NCI-H1436 (cell line): ENCODE data around the gene KRTAP1-1.
"Not testable (repeated sequence)": the region's sequence is repeated elsewhere in the genome, so short reads cannot be mapped to it uniquely, and the experiment has no call there.

Experiments
- DNase-seq: peaks from one replicate; lab custom pipeline; 2025; lab: John Stamatoyannopoulos, UW

KRTAP1-1 gene, protein sequence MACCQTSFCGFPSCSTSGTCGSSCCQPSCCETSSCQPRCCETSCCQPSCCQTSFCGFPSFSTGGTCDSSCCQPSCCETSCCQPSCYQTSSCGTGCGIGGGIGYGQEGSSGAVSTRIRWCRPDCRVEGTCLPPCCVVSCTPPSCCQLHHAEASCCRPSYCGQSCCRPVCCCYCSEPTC

DNA sequence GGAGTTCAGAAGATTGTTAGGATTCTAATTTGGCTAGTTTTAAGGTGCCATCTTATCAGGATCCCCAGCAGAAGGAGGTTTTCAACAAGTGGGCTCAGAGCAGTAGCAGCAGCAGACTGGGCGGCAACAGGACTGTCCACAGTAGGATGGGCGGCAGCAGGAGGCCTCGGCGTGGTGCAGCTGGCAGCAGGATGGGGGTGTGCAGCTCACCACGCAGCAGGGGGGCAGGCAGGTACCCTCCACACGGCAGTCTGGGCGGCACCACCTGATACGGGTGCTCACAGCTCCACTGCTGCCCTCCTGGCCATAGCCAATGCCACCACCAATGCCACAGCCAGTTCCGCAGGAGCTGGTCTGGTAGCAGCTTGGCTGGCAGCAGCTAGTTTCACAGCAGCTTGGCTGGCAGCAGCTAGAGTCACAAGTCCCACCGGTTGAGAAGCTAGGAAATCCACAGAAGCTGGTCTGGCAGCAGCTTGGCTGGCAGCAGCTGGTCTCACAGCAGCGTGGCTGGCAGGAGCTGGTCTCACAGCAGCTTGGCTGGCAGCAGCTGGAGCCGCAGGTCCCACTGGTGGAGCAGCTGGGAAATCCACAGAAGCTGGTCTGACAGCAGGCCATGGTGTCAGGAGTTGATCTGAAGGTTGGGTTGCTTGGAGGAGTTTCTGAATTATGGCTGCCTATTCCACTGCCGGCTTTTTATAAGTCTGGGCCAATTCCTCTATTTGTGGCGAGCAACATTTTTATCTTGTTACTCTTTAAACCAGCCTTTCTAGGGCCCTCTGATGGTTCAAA, at the start of gene KRTAP1-1:
Gene KRTAP1-1, minus strand, starts transcription at position 668 of the 789 bp plus-strand sequence. Its CDS starts 53 bp downstream, at position 615.
- not testable (repeated sequence) for DNase-seq

DNA sequence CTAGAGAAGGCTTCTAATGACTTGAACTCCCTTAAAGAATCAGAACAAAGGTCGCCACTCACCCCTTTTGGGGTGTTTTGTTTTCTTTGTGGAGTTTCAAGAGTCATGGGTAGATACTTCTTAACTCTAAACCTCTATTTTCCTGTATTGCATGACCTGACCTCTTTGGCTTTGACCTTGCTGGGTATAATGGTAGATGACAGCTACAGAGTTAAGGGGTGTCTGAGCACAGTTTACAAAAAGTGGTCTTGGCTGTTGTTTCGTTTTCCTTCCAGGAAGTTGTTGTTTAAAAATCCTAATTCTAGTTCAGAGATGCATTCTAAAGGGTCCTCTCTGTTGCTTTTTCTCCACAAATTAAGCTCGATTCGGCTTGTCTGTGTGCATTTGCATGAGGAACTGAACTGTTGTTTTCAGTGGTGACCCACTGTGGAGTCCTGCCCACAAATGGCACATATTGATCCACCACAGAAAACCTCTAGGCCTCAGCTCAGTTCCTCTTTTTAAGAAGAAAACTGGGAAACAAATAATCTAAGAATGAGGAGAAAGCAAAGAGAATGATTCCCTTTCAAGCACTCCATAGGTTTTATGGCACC, 47.6 kb upstream of the KRTAP1-1 start:
- not testable (repeated sequence) for DNase-seq

DNA sequence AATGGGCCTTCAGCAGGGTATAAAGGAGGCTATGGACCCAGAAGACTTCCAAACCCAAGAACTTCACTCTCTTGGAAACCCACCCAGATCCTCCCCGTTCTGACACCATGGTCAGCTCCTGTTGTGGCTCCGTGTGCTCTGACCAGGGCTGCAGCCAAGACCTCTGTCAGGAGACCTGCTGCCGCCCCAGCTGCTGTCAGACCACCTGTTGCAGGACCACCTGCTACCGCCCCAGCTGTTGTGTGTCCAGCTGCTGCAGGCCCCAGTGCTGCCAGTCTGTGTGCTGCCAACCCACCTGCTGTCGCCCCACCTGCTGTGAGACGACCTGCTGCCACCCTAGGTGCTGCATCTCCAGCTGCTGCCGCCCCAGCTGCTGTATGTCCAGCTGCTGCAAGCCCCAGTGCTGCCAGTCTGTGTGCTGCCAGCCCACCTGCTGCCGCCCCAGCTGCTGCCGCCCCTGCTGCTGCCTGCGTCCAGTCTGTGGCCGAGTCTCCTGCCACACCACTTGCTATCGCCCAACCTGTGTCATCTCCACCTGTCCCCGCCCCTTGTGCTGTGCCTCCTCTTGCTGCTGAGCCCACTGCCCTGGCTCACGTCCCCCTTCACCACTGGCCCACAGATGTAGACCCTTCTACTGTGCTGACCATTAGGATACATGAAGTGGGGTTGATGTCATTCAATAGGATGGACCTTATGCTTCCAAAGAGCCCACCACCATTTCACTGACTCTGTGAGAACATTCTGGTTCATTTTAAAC, 43.0 kb upstream of the KRTAP1-1 start, which contains the start of gene KRTAP4-7:
Gene KRTAP4-7, plus strand, starts transcription at position 51 of the 757 bp plus-strand sequence. Its CDS starts 57 bp downstream, at position 108.
- DNase-seq, result not testable (repeated sequence)

DNA sequence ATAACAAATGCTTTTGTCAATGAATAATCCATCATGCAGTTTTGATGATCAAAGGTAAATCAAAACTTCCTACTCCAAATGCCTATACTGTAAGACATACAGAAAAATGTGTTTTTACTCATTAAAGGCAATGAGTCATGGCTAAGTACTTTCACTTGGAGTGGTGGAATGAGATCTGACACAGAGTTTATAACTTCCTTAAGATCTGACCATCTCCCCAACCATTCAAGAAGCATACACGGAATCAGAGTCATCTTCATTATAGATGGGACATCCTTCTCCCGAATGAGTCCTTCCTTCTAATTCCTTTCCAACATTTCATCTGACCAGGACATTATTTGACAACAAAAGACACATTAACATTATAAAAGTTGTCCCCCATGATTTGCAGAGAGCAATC, 42.2 kb upstream of the KRTAP1-1 start:
- not testable (repeated sequence) for DNase-seq

DNA sequence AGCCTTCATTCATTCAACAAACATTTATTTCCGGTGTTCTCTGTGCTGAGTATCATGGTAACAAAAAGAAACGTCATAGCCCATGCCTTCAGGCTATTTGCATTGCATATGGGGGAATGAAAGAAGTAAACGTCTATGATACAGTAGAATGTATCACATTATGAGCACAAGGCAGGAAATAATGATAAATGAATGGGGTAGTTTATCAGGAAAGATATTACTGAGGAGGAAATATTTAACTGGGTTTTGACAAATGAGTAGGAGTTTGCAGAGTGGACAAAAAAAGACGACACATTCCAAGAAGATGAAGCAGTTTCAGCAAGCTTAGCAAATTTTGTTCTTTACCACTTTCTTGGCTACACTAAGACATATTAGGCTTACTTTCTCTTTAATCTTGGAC, 41.4 kb upstream of the KRTAP1-1 start:
- no peak for DNase-seq

DNA sequence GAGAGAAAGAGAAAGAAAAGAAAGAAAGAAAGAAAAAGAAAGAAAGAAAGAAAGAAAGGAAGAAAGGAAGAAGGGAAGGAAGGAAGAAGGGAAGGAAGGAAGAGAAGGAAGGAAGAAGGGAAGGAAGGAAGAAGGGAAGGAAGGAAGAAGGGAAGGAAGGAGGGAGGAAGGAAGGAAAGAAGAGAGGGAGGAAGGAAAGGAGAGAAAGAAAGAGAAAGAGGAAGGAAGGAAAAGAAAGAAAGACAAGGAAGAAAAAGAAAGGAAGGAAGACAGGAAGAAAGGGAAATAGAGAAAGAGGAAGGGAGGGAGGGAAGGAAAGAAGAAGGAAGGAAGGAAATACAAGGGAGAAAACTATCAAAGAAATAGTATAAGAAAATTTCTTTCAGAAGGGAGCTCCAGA, 35.5 kb upstream of the KRTAP1-1 start:
- DNase-seq, result no peak

DNA sequence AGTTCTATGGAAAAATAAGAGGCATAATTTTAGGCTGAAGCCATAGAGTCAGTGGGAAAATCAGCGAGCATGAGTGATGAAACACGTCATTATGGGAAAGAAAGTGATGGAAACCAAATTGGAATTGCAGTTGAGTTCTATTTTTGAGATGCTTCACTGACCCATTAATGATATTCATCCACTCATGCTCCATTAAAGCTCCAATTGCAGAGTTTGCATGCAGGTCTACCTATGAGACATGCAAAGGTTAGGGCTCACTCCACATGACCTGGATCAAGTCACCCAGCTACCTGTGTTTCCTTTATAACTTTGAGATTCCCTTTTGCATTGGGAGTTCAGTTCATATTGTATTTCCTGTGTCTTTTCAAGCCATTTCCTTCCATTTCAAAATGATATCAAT, 32.4 kb upstream of the KRTAP1-1 start:
- no peak for DNase-seq

DNA sequence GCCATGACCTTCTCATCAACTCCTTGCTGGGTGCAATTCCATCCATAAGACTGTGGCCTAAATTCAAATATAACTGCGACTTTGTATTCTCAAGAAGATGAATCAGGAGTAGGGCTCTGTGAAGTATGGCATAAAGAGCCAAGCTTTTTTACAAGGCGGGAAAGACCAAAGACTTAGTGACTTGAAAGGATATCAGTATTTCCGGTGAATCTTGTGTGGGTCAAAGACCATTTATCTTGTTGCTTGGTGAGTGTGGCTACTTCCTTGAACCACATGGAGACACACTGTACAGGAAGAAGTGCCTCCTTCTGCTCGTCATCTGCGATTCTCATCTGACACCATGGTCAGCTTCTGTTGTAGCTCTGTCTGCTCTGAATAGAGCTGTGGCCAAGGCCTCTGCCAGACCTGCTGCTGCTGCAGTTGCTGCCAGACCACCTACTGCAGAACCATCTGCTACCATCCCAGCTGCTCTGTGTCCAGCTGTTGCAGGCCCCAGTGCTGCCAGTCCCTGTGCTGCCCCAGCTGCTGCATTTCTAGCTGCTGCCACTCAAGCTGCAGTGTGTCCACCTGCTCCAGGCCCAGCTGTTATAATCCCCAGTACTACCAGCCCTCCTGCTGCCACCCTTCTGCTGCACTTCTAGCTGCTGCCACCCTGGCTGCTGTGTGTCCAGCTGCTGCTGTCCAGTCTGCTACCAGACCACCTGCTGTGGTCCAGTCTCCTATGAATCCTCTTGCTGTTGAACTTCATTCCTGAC, 30.5 kb upstream of the KRTAP1-1 start:
- no peak for DNase-seq

DNA sequence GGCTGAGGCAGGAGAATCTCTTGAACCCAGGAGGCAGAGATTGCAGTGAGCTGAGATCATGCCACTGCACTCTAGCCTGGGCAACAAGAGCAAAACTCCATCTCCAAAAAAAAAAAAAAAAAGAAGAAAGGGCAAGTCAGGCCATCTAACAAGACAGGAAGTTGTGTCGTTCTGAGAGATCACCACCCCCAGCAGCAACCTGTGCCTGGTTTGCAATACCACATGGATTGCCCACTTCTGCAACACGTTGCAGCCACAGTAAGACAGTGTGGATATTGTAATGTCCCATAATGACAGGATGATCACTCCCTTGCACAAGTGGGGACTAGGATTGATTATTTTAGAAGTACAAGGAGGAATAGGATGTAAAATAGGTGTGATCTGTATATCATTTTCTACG, 27.8 kb upstream of the KRTAP1-1 start:
- no peak for DNase-seq

DNA sequence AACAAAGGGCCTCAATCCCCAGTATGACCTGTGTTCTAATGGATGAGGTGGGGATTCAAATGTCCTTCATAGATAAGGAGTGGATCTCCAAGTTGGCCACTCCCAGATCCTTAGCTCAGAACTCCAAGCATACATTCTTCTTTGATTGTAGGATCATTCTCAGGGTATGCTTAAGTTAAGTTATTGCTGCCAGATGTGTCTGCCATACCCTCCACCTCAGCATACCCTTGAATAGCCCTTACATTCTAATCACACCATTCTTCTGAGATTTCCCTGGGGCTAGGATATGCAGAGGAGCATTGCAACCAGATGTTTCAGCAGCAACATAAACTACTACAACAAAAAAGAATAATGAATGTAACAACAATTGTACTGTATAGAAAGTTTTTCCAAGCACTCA, 26.0 kb upstream of the KRTAP1-1 start:
- DNase-seq, result no peak

DNA sequence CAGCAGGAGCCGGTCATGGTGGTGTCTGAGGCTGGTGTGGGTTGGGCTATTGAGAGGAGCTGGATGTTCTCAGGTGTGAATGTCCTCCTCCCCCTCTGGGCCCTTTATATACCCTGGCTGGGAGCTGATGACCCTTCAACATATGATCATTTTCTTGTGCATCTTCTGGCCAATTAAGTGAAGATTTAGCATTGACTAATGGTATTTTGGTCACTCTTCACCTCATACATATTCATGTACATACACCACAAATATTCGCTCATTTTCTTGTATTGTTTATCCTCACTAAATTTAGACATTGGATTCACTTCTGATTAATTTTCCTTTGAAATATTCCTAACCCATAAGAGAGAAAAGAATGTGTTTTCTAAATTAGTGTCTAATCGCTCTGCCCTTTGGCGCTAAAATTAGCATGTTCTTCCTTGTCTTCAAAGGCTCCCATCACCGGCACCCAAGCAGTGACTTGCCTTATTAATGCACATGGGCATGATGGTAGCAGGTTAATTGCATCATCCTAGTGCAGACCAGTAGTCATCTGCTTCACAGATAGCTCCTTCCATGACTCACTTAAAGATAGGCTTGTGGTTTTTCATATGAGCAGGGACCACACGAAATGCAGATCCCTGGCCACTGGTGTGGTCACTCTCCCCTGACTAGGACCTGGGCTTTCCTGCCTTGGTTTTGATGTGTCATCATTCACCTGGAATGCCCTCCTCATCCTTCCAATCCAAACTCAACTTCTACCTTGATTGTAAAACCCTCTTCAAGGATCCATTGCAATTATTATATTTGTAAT, 24.8 kb upstream of the KRTAP1-1 start, which contains the start of gene KRTAP2-4:
Gene KRTAP2-4, minus strand, starts transcription at position 51 of the 796 bp plus-strand sequence. Its CDS starts 34 bp downstream, at position 17.
- DNase-seq, result no peak

DNA sequence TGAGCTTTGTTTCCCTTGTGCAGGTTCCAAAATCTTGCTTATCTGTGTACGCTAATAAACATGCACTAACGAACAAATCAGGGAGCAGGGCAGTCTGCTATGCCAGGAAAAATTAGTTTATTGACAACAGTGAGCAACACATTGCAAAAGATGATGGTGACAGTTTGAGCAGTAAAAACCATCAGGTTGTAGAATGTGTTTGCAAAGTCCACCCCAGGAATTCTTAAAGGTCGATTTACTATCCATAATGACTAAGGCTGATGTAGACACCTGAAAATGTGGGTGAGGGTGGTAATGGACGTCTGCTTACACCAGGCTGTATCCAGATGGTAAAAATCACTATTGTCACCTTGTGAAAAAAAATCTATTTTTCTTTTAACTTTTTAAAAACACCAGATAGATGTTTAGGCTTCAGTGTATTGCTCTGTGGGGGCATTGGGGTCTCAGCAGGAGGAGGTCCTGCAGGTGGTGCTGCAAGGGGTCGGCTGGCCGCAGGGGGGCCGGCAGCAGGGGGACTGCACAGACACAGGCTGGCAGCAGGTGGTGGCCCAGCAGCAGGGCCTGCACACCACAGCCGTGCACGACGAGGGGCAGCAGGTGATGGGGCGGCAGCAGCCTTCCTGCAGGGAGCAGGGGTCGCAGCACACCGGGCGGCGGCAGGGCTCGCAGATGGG, 23.9 kb upstream of the KRTAP1-1 start:
- not testable (repeated sequence) for DNase-seq

DNA sequence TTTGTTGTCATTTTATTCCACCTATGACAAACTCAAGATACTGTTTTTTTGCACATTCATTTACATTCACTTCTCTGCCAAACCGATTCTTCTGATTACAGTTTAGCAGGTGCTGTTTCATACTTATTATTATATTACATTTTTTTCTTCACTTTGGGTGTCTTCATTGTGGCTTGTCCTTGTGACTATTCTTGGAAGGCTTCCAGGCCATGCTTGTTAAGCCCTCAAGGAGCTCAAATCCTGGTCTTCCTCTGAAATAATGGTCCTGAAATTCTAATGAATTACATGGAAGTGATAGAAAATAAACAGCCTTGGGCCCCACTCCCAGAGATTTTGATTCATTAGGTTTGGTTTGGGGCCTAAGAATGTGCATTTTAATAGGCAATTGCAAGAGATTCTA, 23.1 kb upstream of the KRTAP1-1 start:
- DNase-seq, result no peak

DNA sequence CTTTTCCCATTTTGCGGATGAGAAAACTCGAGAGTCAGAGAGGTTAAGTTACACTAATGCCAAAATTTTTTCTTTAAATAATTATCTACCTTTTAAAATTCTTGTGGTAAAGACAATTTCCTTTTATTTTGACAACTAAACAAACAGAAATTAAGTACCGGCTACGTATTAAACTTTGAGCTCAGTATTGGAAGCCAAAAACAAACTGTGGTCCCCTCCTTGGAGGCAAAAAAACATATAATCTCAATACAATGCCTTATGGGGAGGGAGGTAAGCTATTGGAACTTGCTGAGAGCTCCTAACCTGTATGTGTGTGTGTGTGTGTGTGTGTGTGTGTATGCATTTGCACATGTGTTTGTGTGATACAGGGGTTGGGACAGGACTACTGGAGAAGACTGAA, 22.2 kb upstream of the KRTAP1-1 start:
- DNase-seq, result no peak

DNA sequence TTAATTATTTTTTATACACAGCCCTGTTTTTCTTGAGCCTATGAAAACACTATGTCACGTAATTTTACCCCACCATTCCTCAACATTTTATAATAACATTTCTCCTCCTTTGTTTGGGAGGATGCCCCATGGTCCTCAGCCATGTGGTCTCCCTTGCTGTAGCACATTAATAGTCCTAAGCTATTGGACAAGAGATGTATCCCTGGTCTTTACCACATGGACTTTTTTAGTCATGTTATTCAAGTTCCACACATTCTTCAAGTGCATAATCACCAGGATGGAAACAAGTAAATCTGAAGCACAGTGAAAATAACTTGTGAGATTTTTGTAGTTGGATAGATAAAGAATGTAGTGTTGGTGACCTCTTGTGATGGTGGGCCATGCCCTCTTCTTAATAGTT, 20.7 kb upstream of the KRTAP1-1 start:
- no peak for DNase-seq

DNA sequence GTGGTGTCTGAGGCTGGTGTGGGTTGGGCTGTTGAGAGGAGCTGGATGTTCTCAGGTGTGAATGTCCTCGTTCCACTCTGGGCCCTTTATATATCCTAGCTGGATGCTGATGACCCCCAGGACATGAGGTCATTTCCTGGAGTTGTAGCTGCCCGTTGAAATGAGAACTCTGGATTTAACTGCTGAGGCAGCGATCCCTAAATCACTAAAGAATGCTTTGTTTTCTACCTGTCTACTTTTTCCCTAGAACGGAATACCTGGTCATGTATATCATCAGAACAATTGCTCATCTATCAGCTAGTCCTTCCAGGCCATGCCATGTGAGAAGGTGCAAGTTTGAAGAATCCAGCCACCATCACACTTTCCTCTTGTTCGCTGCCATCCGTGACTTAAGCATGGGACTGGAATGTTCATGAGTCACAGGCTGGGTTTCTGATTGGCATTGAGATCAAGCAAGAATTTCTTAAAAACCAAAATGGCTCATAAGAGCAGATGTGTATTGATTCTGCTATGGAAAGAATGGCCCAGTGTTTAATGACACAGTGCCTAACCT, 18.9 kb upstream of the KRTAP1-1 start, which contains the start of gene KRTAP2-3:
Gene KRTAP2-3, minus strand, starts transcription at position 63 of the 553 bp plus-strand sequence. CDS start 64 bp downstream, outside the sequence.
- DNase-seq, result no peak

DNA sequence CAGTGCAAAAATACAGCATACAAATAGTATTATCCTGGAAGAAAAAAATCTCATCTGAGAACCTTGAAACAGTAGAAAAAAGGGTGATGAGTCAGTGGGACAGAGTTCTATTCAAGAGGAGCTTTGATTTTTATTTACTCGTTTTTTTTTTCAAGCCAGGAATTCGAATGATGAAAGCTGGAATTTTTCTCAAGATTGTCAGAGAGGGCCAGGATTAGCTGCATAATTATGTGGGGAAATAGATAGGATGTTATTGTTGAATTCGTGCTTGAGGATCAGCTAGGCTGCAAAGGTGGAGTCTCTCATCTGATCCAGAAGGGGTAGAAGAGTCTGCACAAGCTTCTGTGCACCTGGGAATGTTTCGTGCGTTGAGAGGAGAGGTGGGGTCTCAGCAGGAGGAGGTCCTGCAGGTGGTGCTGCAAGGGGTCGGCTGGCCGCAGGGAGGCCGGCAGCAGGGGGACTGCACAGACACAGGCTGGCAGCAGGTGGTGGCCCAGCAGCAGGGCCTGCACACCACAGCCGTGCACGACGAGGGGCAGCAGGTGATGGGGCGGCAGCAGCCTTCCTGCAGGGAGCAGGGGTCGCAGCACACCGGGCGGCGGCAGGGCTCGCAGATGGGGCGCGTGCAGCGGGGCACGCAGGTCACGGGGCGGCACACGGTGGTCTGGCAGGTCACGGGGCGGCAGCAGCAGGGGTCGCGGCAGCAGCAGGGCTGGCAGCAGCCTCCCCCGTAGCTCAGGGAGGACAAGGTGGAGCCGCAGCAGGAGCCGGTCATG, 18.2 kb upstream of the KRTAP1-1 start:
- not testable (repeated sequence) for DNase-seq

DNA sequence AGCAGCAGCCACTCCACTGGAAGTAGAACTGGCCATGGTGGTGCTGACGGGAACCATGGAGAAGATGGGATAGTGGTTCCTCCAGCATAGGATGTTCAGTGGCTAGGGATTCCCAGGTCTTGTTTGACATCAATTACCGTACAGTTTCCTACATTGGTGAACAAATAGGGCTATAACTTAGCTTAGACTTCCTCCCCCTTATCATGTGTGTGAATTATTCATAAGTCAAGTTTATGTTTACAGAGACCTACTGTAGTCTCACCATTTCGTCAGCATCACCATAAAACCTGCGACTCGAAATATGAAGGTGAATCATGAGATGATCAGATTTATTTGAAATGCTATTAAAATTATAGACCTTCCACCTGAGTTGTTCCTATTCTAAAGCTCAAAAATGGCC, 17.5 kb upstream of the KRTAP1-1 start:
- DNase-seq, result no peak

DNA sequence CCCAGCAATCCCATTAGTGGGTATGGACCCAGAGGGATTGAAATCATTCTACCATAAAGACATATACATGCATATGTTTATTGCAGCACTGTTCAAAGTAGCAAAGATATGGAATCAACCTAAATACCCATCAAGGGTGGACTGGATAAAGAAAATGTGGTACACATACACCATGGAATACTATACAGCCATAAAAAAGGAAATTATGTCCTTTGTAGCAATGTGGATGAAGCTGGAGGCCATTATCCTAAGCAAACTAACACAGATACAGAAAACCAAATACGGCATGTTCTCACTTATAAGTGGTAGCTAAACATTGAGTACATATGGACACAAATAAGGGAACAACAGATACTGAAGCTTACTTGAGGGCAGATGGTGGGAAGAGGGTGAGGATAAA, 16.3 kb upstream of the KRTAP1-1 start:
- no peak for DNase-seq
